Stimulated activated CD4-positive, alpha-beta T cell treated with anti-CD3 and anti-CD28 coated beads, TNF-alpha, amount 100 ng/mL, for 24 hours (primary cell): Measurements from ENCODE around the gene MEGF11.

ENCODE experiments used
- DNase-seq, 3 experiments: peaks; one replicate each; pipeline ENCODE4 v3.0.0-alpha.2; 2020; ENCODE audit warnings: low read depth in 3 of 3

MEGF11 gene

GRCh38 chr15:66253418-66254088 lies at the start of gene MEGF11:
TSS of gene MEGF11 (minus strand) at chr15:66253750. CDS start at chr15:66128403, 125,347 bp downstream.
- DNase-seq, result no peak

- DNase-seq, result no peak
Measured at GRCh38 chr15:66302489-66303278, 49.1 kb upstream of the MEGF11 start.

GRCh38 chr15:66298803-66299251 lies 45.3 kb upstream of the MEGF11 start:
- DNase-seq, result no peak

GRCh38 chr15:66296186-66296585 lies 42.6 kb upstream of the MEGF11 start:
- no peak for DNase-seq

GRCh38 chr15:66294932-66295235 lies 41.3 kb upstream of the MEGF11 start:
- no peak for DNase-seq

GRCh38 chr15:66294157-66294931 lies 40.8 kb upstream of the MEGF11 start:
- DNase-seq, result peak in 1 of 3 experiments; percentile 14

- DNase-seq, result peak; percentile 24 to 62 (median 33)
Measured at GRCh38 chr15:66293419-66294156, 40.0 kb upstream of the MEGF11 start, which contains the start of gene DIS3L. TSS of gene DIS3L (plus strand) at chr15:66293568. CDS start at chr15:66293597, 29 bp downstream.

GRCh38 chr15:66292571-66293418 lies 39.2 kb upstream of the MEGF11 start:
- no peak for DNase-seq

- no peak for DNase-seq
Measured at GRCh38 chr15:66291816-66292570, 38.4 kb upstream of the MEGF11 start.

GRCh38 chr15:66290518-66290917 lies 37.0 kb upstream of the MEGF11 start:
- no peak for DNase-seq

GRCh38 chr15:66290007-66290406 lies 36.5 kb upstream of the MEGF11 start:
- no peak for DNase-seq

GRCh38 chr15:66288551-66289185 lies 35.1 kb upstream of the MEGF11 start:
- no peak for DNase-seq

- DNase-seq, result no peak
Measured at GRCh38 chr15:66288093-66288492, 34.5 kb upstream of the MEGF11 start.

GRCh38 chr15:66287461-66288057 lies 34.0 kb upstream of the MEGF11 start:
- no peak for DNase-seq

GRCh38 chr15:66285533-66286280 lies 32.2 kb upstream of the MEGF11 start:
- DNase-seq, result no peak

- DNase-seq, result no peak
Measured at GRCh38 chr15:66284271-66284670, 30.7 kb upstream of the MEGF11 start.

- no peak for DNase-seq
Measured at GRCh38 chr15:66278671-66279070, 25.1 kb upstream of the MEGF11 start.

GRCh38 chr15:66278056-66278455 lies 24.5 kb upstream of the MEGF11 start:
- DNase-seq, result no peak
